HG03060 (cell line): ENCODE results near the gene SLC26A11.
"Not testable (repeated sequence)": the region's sequence is repeated elsewhere in the genome, so short reads cannot be mapped to it uniquely, and the experiment has no call there.

Experiments
- ATAC-seq: cut with Tn5 transposase; IDR thresholded peaks from one replicate; pipeline ENCODE4 v1.9.1; 2021; ENCODE audit warnings: low read depth, moderate number of reproducible peaks; ENCODE audit not compliant: unreplicated experiment

Gene SLC26A11

DNA sequence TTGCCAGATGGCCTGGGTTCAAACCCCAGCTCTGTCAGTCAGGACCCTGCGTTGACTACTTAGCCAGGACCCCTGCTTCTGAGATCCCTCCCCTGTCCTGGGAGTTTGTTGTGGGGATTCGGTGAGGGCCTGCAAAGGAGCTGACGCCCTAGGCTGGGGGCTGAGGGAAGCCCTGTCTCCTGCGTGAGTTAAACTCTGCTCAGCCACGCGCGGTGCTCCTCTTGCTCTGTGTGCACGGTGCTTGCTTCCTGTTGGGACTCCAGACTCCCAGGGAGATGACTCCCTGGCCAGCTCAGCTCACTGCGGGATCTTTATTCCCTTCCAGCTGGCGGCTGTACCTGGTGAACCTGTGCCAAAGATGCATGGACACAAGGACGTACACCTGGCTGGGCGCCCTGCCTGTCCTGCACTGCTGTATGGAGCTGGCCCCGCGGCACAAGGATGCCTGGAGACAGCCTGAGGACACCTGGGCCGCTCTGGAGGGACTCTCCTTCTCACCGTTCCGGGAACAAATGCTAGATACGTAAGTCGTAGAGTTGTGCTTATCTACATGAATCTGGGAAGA is 77.9 kb downstream of the SLC26A11 start:
- ATAC-seq, result no peak

DNA sequence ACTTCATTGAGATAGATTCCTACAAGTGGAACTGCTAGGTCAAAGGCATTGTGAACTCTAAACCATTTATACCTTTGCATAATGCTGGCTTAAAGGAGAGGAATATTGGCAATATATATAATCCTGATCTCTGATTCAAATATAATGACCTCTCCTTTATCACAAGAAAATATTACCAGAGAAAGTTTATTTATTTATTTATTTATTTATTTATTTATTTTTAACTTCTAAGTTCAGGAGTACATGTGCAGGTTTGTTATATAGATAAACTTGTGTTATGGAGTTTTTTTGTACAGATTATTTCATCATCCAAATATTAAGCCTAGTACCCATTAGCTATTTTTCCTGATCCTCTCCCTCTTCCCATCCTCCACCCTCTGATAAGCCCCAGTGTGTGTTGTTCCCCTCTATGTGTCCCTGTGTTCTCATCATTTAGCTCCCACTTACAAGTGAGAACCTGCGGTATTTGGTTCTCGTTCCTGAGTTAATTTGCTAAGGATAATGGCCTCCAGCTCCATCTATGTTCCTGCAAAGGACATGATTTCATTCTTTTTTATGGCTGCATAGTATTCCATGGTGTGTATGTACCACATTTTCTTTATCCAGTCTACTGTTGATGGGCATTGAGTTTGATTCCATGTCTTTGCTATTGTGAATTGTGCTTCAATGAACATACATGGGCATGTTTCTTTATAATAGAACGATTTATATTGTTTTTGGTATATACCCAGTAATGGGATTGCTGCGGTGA is 79.3 kb downstream of the SLC26A11 start:
- ATAC-seq, result not testable (repeated sequence)

DNA sequence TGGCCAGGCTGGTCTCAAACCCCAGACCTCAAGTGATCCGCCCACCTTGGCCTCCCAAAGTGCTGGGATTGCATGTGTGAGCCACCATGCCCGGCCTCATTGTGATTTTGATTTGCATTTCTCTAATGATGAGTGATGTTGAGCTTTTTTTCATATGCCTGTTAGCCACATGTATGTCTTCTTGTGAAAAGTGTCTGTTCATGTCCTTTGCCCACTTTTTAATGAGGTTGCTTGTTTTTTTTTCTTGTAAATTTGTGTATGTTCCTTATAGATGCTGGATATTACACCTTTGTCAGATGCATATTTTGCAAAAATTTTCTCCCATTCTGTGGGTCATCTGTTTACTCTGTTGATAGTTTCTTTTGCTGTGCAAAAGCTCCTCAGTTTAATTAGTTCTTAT is 80.5 kb downstream of the SLC26A11 start:
- not testable (repeated sequence) for ATAC-seq
